Stimulated activated CD4-positive, alpha-beta T cell treated with anti-CD3 and anti-CD28 coated beads, Interleukin-2, amount 100 ng/mL, for 48 hours (primary cell): ENCODE data around the gene LRGUK.
"Not testable (repeated sequence)": the region's sequence is repeated elsewhere in the genome, so short reads cannot be mapped to it uniquely, and the experiment has no call there.

Experiments
- DNase-seq, 2 donors: peaks; one replicate each; pipeline ENCODE4 v3.0.0-alpha.2; 2020

The LRGUK gene

GRCh38 chr7:134255814-134256213, 128.7 kb downstream of the LRGUK start:
- DNase-seq, result no peak

DNA sequence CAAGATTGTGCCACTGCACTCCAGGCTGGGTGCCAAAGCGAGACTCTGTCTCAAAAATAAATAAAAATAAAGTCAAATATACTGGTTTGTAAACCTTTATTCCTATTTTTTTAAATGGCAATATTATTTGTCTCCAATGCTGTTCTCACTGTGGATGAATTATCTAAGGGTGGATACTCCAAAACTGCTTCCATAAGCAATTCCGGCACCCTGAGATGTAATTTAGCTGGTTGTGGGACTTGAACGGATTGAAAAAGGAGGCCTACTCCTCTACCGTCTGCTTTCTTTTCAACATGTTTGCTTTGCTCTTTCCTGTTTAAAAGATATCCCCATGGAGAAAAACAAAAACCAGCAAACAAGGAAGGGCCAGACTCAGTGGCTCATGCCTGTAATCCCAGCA, 135.2 kb downstream of the LRGUK start:
- DNase-seq, result no peak

- DNase-seq, result no peak
These were observed 149.8 kb downstream of the LRGUK start for GRCh38 chr7:134276951-134277350.

- no peak for DNase-seq
These were observed 151.5 kb downstream of the LRGUK start for GRCh38 chr7:134278502-134279153.

DNA sequence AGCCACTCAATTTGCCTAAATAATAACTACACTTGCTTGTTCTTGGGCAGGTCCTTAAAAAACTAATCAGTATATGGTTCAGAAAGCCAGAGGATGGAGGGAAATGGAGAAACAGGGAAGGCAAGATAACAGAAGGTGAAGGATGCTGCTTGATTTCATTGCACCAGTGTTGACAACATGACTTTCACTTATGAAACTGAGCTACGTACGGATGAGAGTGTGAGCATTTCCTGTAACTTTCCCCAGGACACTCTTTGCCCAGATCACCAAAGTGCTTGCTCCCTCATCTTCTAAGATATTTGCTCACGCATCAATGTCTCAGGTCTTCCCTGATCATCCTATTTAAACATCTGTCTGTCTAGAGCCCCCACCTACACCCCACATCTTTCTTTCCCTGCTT, 152.2 kb downstream of the LRGUK start:
- DNase-seq, result no peak

DNA sequence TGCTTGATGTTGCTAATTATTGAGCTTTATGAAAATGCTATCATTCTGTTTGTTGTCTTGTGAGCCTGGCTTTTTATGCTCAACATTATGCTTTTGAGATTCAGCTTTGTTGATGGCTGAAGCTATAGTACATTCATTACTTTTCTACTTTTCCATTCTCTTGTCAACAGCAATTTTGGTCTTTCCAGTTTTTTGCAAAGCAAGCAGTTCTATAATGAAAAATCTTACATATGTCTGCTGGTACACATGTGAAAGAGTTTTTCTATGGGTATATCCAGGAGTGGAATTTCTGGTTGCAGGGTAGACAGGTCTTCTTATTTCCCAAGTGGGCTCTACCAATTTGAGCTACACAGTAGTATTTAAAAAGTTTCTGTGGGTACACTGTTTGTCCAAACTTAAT, 152.8 kb downstream of the LRGUK start:
- no peak for DNase-seq

- no peak for DNase-seq
These were observed 153.4 kb downstream of the LRGUK start for GRCh38 chr7:134280508-134280907.

- no peak for DNase-seq
These were observed 156.9 kb downstream of the LRGUK start for GRCh38 chr7:134284011-134284410.

GRCh38 chr7:134284952-134285351, 157.8 kb downstream of the LRGUK start:
- no peak for DNase-seq

DNA sequence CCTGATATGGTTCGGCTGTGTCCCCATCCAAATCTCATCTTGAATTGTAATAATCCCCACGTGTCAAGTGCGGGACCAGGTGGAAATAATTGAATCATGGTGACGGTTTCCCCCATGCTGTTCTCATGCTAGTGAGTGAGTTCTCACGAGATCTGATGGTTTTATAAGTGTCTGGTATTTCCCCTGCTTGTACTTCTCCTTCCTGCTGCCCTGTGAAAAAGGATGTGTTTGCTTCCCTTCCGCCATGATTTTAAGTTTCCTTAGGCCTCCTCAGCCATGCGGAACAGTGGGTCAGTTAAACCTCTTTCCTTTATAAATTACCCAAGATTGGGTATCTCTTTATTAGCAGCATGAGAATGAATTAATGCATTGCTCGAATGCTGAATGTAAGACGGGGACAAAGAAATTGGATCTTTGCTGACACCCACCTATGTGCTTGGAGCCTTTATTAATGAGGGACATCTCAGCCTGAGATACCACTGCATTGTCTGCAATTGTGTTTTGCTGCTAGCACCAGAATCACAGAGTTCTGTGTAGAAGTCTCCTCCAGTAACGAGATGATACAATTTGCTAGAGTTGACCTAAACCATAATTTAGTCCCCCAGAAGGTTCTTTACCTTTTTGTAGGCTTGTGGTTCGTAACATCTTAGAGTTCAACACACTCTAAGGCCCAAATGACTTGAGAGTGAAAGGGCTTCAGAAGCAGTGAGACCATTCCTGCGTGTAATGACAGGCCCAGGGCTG, 160.9 kb downstream of the LRGUK start:
- DNase-seq, result no peak

DNA sequence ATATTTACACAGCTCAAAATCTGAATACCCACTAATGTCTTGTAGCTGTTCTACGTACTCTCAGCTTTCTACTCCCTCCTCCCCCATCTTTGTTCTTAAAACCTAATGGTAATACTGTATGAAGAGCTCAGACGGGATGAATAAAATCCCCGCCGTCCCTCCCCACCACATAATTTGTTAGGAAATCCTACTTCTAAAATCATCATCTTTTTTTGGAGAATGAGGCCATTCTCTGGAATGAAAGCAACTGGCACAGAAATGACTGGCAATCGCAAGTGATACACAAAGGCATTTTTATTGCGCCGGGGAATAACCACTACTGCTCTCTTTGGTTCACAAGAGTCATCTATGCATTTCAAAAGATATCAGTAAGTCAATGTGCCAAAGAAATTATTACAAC, 162.3 kb downstream of the LRGUK start:
- no peak for DNase-seq

DNA sequence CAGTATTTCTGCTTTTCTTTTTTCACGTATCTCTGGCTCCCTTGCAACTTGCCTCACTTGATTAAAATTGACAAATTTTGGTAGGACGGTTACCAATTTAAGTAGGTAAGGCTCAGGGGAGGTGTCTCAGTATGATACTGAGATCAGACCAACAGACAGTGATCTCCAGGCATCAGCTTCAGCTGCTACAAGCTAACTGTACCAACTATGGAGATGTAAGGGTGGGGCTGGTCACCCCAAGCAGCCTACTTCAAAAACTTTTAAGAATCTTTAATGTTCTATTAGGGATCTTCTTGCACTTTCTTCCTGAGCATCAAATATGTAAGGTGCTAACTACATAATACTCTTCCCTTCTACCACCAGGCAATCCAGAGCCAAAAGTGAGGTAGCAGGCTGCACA, 162.7 kb downstream of the LRGUK start:
- no peak for DNase-seq

GRCh38 chr7:134290286-134290685, 163.1 kb downstream of the LRGUK start:
- no peak for DNase-seq

DNA sequence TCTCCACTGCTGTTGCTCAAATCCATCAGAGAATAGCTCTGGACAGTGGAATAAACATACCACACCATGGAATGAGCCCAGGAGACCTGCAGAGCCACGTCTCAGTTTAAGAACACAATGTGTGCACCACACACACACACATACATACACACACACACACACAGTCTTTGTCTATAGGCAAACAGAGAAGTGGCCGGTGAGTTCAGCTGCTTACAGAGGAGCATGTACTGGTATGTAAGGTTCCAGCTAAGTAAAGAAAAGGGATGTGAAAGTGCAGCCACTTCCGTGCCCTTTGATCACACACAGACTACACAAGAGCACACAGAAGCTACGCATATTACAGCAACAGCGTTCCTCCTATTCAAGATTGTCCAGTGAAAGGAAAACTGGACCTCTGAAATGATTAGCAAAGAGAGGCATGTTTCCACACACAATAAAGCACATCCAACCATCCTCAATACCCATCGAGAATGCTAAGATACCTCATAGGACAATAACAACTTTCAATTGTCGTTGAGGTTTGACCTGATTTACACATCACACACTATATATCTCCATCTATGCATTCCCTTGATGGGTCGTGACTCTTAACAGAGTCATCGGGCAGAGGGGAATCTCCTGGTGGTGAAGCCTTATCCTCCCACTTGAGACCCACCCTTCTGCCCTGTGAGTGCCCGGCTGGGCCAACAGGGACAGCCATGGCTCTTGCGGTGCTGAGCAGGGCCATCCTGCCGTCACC, 166.0 kb downstream of the LRGUK start:
- DNase-seq, result no peak

DNA sequence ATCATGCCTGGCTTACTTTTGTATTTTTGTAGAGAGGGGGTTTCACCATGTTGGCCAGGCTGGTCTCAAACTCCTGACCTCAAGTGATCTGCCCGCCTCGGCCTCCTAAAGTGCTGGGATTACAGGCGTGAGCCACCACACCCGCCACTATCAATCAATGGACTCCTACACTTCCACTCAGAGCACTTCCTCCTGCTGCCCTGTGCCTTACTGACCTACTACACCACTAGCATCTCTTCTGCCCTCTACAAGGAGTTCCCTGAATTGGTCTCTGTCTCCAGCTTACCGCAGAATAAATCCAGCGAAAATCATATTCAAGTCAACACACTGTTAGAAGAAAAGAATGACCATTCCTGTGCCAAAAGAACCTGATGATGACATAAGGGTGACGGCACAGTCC, 168.8 kb downstream of the LRGUK start:
- DNase-seq, result not testable (repeated sequence)

DNA sequence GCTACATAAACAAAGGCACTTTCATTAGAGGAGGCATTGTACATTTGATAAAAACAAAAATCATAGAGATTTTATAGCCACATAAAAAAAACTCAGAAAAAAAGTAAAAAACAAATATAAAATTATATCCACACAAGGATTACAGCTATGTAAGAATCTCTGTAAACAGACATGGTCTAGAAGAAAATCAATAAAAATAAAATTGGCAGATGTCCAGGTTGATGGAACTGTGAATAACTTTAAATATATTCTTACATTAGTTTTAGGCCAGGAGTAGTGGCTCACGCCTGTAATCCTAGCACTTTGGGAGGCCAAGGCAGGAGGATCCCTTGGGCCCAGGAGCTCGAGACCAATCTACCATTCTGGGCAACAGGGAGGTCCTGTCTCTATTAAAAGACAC, 170.3 kb downstream of the LRGUK start:
- no peak for DNase-seq

GRCh38 chr7:134298902-134299683, 172.0 kb downstream of the LRGUK start:
- DNase-seq, result no peak

DNA sequence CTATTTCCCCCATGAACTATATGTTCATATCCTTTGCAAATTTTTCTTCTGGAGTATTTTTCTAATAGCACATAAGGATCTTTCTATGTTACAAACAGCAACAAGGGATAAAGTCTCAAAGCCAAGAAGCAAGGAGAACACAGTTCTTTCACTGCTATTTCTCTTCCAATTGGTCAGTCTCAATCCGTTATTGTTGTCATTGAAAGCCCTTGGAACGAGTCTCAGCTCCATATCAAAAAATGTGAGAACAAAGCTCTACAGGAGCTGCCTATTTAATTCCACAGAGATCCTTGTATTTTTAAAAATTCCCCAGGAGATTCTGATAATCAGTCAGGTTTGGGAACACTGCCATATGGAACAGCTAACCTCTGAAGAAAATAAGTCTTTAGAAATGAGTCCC, 173.8 kb downstream of the LRGUK start:
- no peak for DNase-seq

DNA sequence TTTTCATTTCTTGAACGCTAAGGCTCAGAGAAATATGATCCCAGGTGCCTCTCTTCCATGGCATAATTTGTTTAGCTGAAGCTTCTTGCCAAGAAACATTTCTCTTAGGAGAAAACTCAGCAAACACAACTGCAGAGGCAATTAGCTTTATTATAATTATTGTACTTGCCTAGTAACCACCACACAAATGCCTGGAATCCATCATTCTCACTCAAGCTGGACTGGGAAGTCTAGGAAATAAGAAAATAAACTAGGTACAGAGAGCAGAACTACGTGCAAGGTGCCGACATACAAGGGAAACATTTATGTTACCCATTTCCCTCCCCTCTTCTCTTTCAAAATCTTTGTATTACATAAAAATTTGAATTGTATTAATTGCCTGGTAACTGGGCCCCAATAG, 174.5 kb downstream of the LRGUK start:
- DNase-seq, result no peak

- no peak for DNase-seq
These were observed 175.0 kb downstream of the LRGUK start for GRCh38 chr7:134302120-134302519.

GRCh38 chr7:134307320-134307719, 180.2 kb downstream of the LRGUK start:
- no peak for DNase-seq

- DNase-seq, result no peak
These were observed 181.4 kb downstream of the LRGUK start for GRCh38 chr7:134308548-134308947.

- DNase-seq, result no peak
These were observed 184.7 kb downstream of the LRGUK start for GRCh38 chr7:134311807-134312206.
